OCI-LY3 (cell line): ENCODE results near the gene STK39.
A peak's percentile ranks its signal among the peaks of the same experiment; 100 is the strongest.

ENCODE experiments used
- H2AFZ ChIP-seq: fragments of 200-600, 300-600 bp; shearing (Covaris generic); 2 replicates; pipeline ENCODE4 v1.6.0; 2014; ENCODE audit warnings: antibody characterized with exemption, low read depth, low read length
- H3K27ac ChIP-seq: fragments of 200-600, 300-600 bp; sonication (generic); 2 replicates; pipeline ENCODE4 v1.5.1; 2014; ENCODE audit warnings: mild to moderate bottlenecking, low read length, moderate library complexity, mixed read lengths
- H3K27me3 ChIP-seq: fragments of 200-600, 300-600 bp; sonication (generic); 2 replicates; pipeline ENCODE4 v1.6.1; 2014; ENCODE audit warnings: low read depth, low read length, mixed read lengths
- H3K36me3 ChIP-seq: fragments of 200-600, 300-600 bp; sonication (generic); replicated peaks from 2 replicates; pipeline ENCODE3; 2014; ENCODE audit warnings: low read depth, low read length, mixed read lengths
- H3K4me1 ChIP-seq: fragments of 300-600, 200-600 bp; sonication (generic); 2 replicates; pipeline ENCODE4 v1.6.1; 2014; ENCODE audit warnings: low read length, mixed read lengths
- H3K4me2 ChIP-seq: fragments of 200-600, 300-600 bp; sonication (generic); 2 replicates; pipeline ENCODE4 v1.6.1; 2014; ENCODE audit warnings: low read length, mixed read lengths
- H3K4me3 ChIP-seq: fragments of 300-600, 200-600 bp; sonication (generic); 2 replicates; pipeline ENCODE4 v1.5.1; 2014; ENCODE audit warnings: antibody characterized with exemption, mild to moderate bottlenecking, low read length, moderate library complexity
- H3K79me2 ChIP-seq: fragments of 300-600, 200-600 bp; shearing (Covaris generic); 2 replicates; pipeline ENCODE4 v1.6.1; 2014; ENCODE audit warnings: mild to moderate bottlenecking, low read length, mixed read lengths
- H3K9ac ChIP-seq: fragments of 300-600, 200-600 bp; shearing (Covaris generic); 2 replicates; pipeline ENCODE4 v1.6.0; 2014; ENCODE audit warnings: mild to moderate bottlenecking, low read length, moderate library complexity
- H3K9me3 ChIP-seq: fragments of 200-600, 300-600 bp; shearing (Covaris generic); 2 replicates; pipeline ENCODE4 v1.6.1; 2014; ENCODE audit warnings: low read length, mixed read lengths; ENCODE audit not compliant: insufficient read depth
- H4K20me1 ChIP-seq: fragments of 200-600, 300-600 bp; sonication (generic); 2 replicates; pipeline ENCODE4 v1.6.1; 2016; ENCODE audit warnings: low read length, mixed read lengths; ENCODE audit not compliant: insufficient read depth
- CTCF ChIP-seq: fragments of 200-600, 300-600 bp; sonication (generic); IDR thresholded peaks from 2 replicates; pipeline ENCODE4 v1.5.1; 2014; ENCODE audit warnings: antibody characterized with exemption, low read length, low read depth
- EZH2phosphoT487 ChIP-seq: fragments of 200-600 bp; shearing (Covaris generic); IDR thresholded peaks from 2 replicates; pipeline ENCODE4 v1.6.1; 2018; ENCODE audit warnings: antibody characterized with exemption, mixed run types, low read depth

Gene STK39

GRCh38 chr2:168030862-168031624, 216.4 kb downstream of the STK39 start:
- peak overlapping the region; percentile 80 for H3K27ac ChIP-seq
- H3K4me3 ChIP-seq: peak overlapping the region; percentile 45
- no peak overlapping the region for H2AFZ ChIP-seq
- peak overlapping the region; percentile 51 for H3K9ac ChIP-seq
- H3K4me2 ChIP-seq: peak overlapping the region; percentile 78
- TF ChIP-seq CTCF: no peak
- TF ChIP-seq EZH2phosphoT487: no peak
- H3K27me3 ChIP-seq: no peaks in the 10 kb centered on the region
- H3K79me2 ChIP-seq: no peaks in the 10 kb centered on the region
- peaks cover 42% of the 10 kb centered on the region for H3K4me1 ChIP-seq
- H4K20me1 ChIP-seq: no peaks in the 10 kb centered on the region
- H3K9me3 ChIP-seq: no peaks in the 10 kb centered on the region
- H3K36me3 ChIP-seq: peaks cover 4% of the 10 kb centered on the region

GRCh38 chr2:168029071-168029470, 218.3 kb downstream of the STK39 start:
- H3K9me3 ChIP-seq: no peaks in the 10 kb centered on the region
- no peak overlapping the region for H3K4me3 ChIP-seq
- no peaks in the 10 kb centered on the region for H4K20me1 ChIP-seq
- no peak overlapping the region for H2AFZ ChIP-seq
- no peaks in the 10 kb centered on the region for H3K27me3 ChIP-seq
- TF ChIP-seq EZH2phosphoT487 (no peak), CTCF (no peak)
- H3K4me2 ChIP-seq: no peak overlapping the region
- H3K79me2 ChIP-seq: no peaks in the 10 kb centered on the region
- peaks cover 47% of the 10 kb centered on the region for H3K4me1 ChIP-seq
- no peak overlapping the region for H3K27ac ChIP-seq
- peaks cover 4% of the 10 kb centered on the region for H3K36me3 ChIP-seq
- no peak overlapping the region for H3K9ac ChIP-seq

GRCh38 chr2:168028362-168028761, 219.0 kb downstream of the STK39 start:
- Histone ChIP-seq H3K79me2 (no peaks in the 10 kb centered on the region), H3K27me3 (no peaks in the 10 kb centered on the region), H3K9ac (no peak overlapping the region), H3K4me1 (peaks cover 49% of the 10 kb centered on the region), H2AFZ (no peak overlapping the region), H3K36me3 (peaks cover 4% of the 10 kb centered on the region), H4K20me1 (no peaks in the 10 kb centered on the region), H3K4me3 (no peak overlapping the region), H3K4me2 (no peak overlapping the region), H3K9me3 (no peaks in the 10 kb centered on the region), H3K27ac (no peak overlapping the region)
- TF ChIP-seq EZH2phosphoT487 (no peak), CTCF (no peak)

GRCh38 chr2:168025487-168026202, 221.8 kb downstream of the STK39 start:
- Histone ChIP-seq H3K27ac (0 out of 2 replicates have a peak overlapping the region, but pooled peaks have one; percentile 12), H3K27me3 (no peaks in the 10 kb centered on the region), H3K4me2 (peak overlapping the region; percentile 61)

More at GRCh38 chr2:168025487-168026202, 221.8 kb downstream of the STK39 start:
- H2AFZ ChIP-seq: peak overlapping the region; percentile 82
- H4K20me1 ChIP-seq: no peaks in the 10 kb centered on the region
- H3K36me3 ChIP-seq: no peaks in the 10 kb centered on the region
- no peaks in the 10 kb centered on the region for H3K9me3 ChIP-seq
- no peaks in the 10 kb centered on the region for H3K79me2 ChIP-seq
- H3K4me1 ChIP-seq: peaks cover 34% of the 10 kb centered on the region
- peak overlapping the region; percentile 32; the same call in 1 of the 2 replicates for H3K9ac ChIP-seq
- peak overlapping the region; percentile 11; the same call in 1 of the 2 replicates for H3K4me3 ChIP-seq
- TF ChIP-seq CTCF (no peak), EZH2phosphoT487 (no peak)
